Measurements from ENCODE around the gene TSPAN33.

TSPAN33 gene

GRCh38 chr7:129208667-129209066 lies 64.2 kb downstream of the TSPAN33 start:
- no peak overlapping the region for H3K4me3 ChIP-seq (ENCODE audit: low read depth, low read length)
- DNase-seq (ENCODE audit: low read depth): no peak
- no peak for TF ChIP-seq CTCF (IDR thresholded peaks at IDR 0.05; ENCODE audit: control insufficient read depth, extremely low read depth, insufficient read depth)

- no peak for TF ChIP-seq CTCF (IDR thresholded peaks at IDR 0.05; ENCODE audit: control insufficient read depth, extremely low read depth, insufficient read depth)
- DNase-seq (ENCODE audit: low read depth): no peak
- H3K4me3 ChIP-seq (ENCODE audit: low read depth, low read length): no peak overlapping the region
Measured at GRCh38 chr7:129209067-129209926, 64.8 kb downstream of the TSPAN33 start.

GRCh38 chr7:129210256-129210988 lies 65.9 kb downstream of the TSPAN33 start:
- no peak overlapping the region for H3K4me3 ChIP-seq (ENCODE audit: low read depth, low read length)
- DNase-seq (ENCODE audit: low read depth): peak; percentile 19
- peak; percentile 96 for TF ChIP-seq CTCF (IDR thresholded peaks at IDR 0.05; ENCODE audit: control insufficient read depth, extremely low read depth, insufficient read depth)

- DNase-seq (ENCODE audit: low read depth): no peak
- TF ChIP-seq CTCF (IDR thresholded peaks at IDR 0.05; ENCODE audit: control insufficient read depth, extremely low read depth, insufficient read depth): no peak
- no peak overlapping the region for H3K4me3 ChIP-seq (ENCODE audit: low read depth, low read length)
Measured at GRCh38 chr7:129210989-129211312, 66.4 kb downstream of the TSPAN33 start.

GRCh38 chr7:129212126-129212525 lies 67.6 kb downstream of the TSPAN33 start:
- no peak overlapping the region for H3K4me3 ChIP-seq (ENCODE audit: low read depth, low read length)
- no peak for DNase-seq (ENCODE audit: low read depth)
- no peak for TF ChIP-seq CTCF (IDR thresholded peaks at IDR 0.05; ENCODE audit: control insufficient read depth, extremely low read depth, insufficient read depth)

- TF ChIP-seq CTCF (IDR thresholded peaks at IDR 0.05; ENCODE audit: control insufficient read depth, extremely low read depth, insufficient read depth): no peak
- no peak for DNase-seq (ENCODE audit: low read depth)
Measured at GRCh38 chr7:129212596-129212995, 68.1 kb downstream of the TSPAN33 start.

More at GRCh38 chr7:129212596-129212995, 68.1 kb downstream of the TSPAN33 start:
- no peak overlapping the region for H3K4me3 ChIP-seq (ENCODE audit: low read depth, low read length)

All from LNCaP clone FGC (cell line).